Head of caudate nucleus (tissue), 42 donors: ENCODE measurements around the gene ATP6V0A1.
"Not testable (repeated sequence)": the region's sequence is repeated elsewhere in the genome, so short reads cannot be mapped to it uniquely, and the experiment has no call there.

ENCODE experiments used
- DNase-seq, 42 donors: peaks; one replicate each; pipeline versions ENCODE4 v3.0.0 to v3.0.0-alpha.2; 2020 to 2021; ENCODE audit warnings: mixed read lengths in 7 of 42
- intact Hi-C: fragments of 100-400 bp; cut with DNase I; formaldehyde crosslinking; loops from one replicate; pipeline ENCODE4 v1.15.0; 2022

Gene ATP6V0A1

GRCh38 chr17:42527932-42528331, 69.3 kb downstream of the ATP6V0A1 start:
- intact Hi-C loops: no loop called here
- no peak for DNase-seq

- intact Hi-C loops: no loop called here
- DNase-seq: no peak
Observed at GRCh38 chr17:42529061-42529460, 70.4 kb downstream of the ATP6V0A1 start.

GRCh38 chr17:42530952-42531454, 72.3 kb downstream of the ATP6V0A1 start:
- intact Hi-C loops: no loop called here
- DNase-seq: no peak

- intact Hi-C loops: no loop called here
- DNase-seq: peak in 40 of 42 donors; percentile 37 to 85 (median 68)
Observed at GRCh38 chr17:42531455-42532354, 73.0 kb downstream of the ATP6V0A1 start.

GRCh38 chr17:42535155-42536047, 76.7 kb downstream of the ATP6V0A1 start:
- intact Hi-C loops: no loop called here
- peak in 1 of 42 donors; percentile 33 for DNase-seq

- intact Hi-C loops: no loop called here
Observed at GRCh38 chr17:42536048-42536371, 77.3 kb downstream of the ATP6V0A1 start, which contains the start of gene NAGLU. Gene NAGLU (plus strand): TSS chr17:42536241. CDS start chr17:42536273, 32 bp downstream.

GRCh38 chr17:42536372-42537155, 77.9 kb downstream of the ATP6V0A1 start:
- intact Hi-C loops: no loop called here
- peak in 41 of 42 donors; percentile 63 to 91 (median 79) for DNase-seq

More at GRCh38 chr17:42536048-42536371, 77.3 kb downstream of the ATP6V0A1 start, which contains the start of gene NAGLU:
- peak; percentile 87 to 99 (median 96) for DNase-seq

GRCh38 chr17:42537156-42537805, 78.6 kb downstream of the ATP6V0A1 start:
- intact Hi-C loops: no loop called here
- no peak for DNase-seq

- no peak for DNase-seq
- intact Hi-C loops: no loop called here
Observed at GRCh38 chr17:42537826-42538451, 79.3 kb downstream of the ATP6V0A1 start.

- intact Hi-C loops: no loop called here
- DNase-seq: no peak
Observed at GRCh38 chr17:42538482-42538881, 79.8 kb downstream of the ATP6V0A1 start.

GRCh38 chr17:42540558-42540957, 81.9 kb downstream of the ATP6V0A1 start:
- DNase-seq, intact Hi-C loops: not testable (repeated sequence)

- DNase-seq: no peak
Observed at GRCh38 chr17:42541041-42541833, 82.6 kb downstream of the ATP6V0A1 start.

GRCh38 chr17:42543190-42544079, 84.8 kb downstream of the ATP6V0A1 start:
- intact Hi-C loops: no loop called here
- peak in 24 of 42 donors; percentile 43 to 83 (median 60) for DNase-seq

More at GRCh38 chr17:42541041-42541833, 82.6 kb downstream of the ATP6V0A1 start:
- intact Hi-C loops: no loop called here

GRCh38 chr17:42544874-42545283, 86.2 kb downstream of the ATP6V0A1 start:
- DNase-seq: no peak
- intact Hi-C loops: no loop called here

- intact Hi-C loops, DNase-seq: not testable (repeated sequence)
Observed at GRCh38 chr17:42545755-42546505, 87.3 kb downstream of the ATP6V0A1 start.
